ENCODE measurements around the gene CDX1.

Gene CDX1

DNA sequence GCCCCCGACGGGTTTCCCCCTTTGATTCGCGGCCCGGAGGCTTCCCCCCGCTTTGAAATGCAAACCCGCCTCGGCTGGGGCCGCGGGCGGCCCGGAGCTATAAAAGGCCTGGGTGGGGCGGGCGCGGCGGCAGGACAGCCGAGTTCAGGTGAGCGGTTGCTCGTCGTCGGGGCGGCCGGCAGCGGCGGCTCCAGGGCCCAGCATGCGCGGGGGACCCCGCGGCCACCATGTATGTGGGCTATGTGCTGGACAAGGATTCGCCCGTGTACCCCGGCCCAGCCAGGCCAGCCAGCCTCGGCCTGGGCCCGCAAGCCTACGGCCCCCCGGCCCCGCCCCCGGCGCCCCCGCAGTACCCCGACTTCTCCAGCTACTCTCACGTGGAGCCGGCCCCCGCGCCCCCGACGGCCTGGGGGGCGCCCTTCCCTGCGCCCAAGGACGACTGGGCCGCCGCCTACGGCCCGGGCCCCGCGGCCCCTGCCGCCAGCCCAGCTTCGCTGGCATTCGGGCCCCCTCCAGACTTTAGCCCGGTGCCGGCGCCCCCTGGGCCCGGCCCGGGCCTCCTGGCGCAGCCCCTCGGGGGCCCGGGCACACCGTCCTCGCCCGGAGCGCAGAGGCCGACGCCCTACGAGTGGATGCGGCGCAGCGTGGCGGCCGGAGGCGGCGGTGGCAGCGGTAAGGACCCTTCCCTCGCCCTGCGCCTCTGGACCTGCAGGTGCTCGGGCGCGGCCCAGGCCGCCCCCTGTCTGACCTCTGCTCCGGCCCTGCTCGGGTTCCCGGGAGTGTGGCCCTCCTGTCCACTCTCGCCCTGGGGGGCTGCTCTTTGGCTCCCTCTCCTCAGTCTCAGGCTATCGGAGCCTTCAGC lies at the start of gene CDX1:
CDX1 (plus strand) TSS at position 129 of the 862 bp plus-strand sequence; CDS start at position 228, 99 bp downstream.
- DNase-seq: no peak

DNA sequence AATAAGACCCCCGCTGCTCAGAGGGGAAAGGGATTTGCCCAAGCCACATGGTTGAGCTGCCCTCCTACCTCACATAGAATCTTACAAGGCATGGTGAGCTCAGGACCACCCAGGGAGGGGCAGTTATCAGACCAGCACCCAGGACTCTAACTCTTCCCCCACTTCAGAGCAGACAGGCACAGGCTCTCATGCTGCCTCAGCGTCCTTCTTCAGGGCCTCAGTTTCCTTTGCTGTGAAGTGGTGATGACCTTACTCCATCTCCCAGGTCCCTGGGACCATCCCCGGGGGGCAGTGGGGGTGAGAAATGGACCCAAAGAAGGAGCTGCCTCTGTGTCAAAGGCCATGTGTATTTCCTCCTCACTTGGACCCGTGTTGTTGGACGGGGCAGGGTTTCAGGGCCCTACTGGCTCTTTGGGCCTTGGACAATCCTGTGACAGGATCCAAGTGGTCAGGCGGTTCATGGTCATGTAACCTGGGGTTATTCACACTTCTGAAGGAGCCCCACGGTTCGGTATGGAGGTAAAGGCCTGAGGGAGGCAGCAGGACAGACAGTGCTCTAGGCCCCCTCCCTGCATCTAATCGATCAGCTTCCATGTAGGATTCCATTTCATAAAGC lies 48.5 kb upstream of the CDX1 start:
- DNase-seq: no peak

DNA sequence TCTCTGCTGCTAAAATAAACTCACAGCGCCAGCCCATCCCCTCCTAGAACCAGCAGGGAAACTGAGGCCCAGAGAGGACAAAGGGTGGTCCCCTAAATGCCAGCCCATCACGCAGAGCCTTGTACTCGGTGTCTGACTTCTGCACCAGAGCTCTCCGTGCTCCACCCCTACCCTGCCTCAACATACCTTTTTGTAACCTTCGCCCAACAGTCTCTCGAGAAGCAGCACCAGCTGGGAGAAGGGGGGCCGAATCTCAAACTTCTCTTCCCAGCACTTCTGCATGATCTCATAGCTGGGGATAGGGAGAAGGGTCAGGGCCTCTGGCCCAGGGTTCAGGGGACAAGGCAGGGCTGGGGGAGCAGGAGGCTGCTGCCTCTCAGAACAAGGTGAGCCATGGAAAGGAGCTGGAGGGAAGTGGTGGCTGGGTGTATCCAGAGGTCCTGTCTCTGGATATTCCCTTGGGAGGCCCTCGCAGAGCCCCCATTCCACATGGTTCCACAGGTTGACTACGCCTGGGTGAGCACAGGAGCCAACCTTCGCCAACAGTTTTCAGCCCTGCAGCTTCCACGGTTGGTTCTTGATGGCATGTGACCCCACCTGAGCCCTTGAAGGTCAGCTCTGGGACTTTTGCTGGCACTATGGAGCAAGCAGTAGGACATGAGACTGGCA lies 47.9 kb upstream of the CDX1 start:
- DNase-seq: no peak

DNA sequence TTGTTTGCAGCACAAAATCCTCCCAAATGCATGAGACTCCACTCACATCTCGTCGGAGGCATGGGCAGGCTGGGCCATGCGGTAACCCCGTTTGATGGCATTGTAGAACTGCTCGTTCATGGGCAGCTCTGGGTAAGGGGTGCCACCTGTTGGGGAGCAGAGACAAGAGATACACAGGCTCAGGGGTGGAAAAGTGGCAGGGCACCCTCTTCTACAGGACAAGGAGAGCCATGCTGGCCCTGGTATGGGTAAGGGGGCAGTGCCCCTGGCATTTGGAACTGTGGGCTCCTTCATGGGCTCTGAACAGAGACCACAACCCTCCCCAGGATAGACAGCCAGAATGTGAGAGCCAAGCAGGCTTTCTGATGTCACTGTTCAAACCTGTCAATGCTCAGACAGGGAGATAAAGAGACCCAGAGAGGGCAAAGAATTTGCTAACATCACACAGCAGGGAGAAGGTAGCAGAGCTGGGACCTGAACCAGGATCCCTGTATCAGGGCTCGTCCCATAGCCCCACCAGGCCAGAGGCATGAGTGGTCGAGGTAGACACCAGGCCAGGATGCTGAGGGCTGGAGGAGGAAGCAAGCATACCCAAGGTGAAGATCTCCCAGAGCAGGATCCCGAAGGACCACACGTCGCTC lies 47.0 kb upstream of the CDX1 start:
- no peak for DNase-seq

- DNase-seq: no peak
Measured at GRCh38 chr5:150120062-150120441, 46.5 kb upstream of the CDX1 start.

DNA sequence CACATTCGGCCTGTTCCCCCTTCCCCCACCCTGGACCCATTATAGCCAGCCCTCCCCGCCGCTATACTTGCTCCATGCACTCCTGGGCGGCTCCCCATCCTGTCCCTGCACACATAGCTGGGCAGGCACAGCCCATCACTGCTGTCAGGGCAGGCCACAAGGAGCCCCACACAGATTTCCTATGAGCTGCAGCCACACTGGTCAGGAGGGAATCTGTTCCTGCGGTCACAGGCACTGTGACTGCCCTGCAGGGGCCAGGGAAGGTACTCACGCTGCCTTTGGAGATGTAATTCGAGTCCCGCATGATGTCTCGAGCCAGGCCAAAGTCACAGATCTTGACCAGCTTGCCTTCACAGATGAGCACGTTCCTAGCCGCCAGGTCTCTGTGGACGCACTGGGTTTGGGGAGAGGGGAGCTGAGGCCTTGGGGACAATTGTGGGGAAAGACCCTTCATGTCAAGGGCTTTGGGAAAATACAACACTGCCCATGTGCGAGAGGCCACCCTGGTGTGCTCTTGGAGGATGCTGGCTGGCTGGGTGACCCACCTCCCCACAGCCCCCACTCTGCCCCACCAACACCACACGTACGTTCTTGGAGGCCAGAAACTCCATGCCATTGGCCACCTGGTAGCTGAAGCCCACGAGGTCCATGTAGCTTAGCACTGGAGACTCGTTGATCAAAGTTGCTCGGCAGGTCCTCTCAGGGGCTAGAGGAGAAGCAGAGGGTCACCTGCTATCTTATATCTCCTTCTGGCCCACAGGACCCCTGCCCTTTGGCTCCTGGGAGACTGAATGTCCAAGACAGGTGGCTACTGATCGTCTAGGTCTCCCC lies 45.7 kb upstream of the CDX1 start:
- no peak for DNase-seq

DNA sequence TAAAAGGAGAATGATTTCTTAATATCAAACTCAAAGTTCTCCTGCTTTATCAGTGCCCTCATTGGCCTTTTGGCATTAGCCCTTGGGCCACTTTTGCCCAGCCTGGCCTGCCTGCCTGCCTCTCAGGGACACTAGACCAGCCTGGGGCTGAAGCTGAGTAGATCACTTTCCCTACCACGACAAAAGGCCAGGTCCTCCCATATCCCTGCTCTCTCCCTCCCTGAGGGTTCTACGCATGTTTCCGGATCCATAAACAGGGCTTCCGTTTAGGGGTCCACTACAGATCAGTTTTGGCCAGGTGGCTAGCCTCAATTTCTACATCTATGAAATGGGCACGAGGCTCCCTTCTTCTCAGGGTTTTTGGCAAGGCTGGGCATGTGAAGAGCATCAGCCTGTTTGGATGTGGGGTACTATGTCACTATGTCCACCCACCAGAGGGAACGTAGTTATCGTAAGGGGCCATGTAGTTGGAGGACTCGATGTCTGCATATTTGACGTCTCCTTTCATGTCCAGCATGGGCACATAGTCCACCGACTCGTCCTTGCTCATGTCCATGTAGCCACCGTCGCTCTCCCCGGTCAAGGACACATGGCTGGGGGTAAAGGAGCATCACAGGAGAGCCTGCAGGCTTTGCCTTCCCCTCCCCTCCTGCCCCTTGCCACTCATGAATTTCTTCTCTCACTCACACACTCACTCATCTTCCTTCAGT lies 45.0 kb upstream of the CDX1 start:
- no peak for DNase-seq

DNA sequence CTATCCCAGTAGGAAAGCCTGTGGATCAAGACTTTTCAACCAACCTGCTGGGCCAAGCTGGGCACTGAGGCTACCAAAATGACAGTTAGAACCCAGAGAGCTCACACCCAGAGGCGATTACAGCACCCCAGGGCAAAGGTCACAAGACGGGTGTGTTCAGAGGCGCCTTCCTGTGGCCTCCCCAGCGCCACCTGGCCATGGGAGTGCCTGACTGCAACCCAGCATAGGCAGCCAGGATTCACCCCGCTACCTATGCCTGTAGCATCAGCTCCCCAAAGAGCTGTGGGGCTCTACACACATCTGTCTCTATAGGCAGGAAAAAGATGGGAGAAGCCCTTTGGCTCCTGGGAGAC lies 44.4 kb upstream of the CDX1 start:
- no peak for DNase-seq

- no peak for DNase-seq
Measured at GRCh38 chr5:150122536-150123481, 43.8 kb upstream of the CDX1 start.

- no peak for DNase-seq
Measured at GRCh38 chr5:150123542-150123941, 43.0 kb upstream of the CDX1 start.

GRCh38 chr5:150124111-150124557 lies 42.4 kb upstream of the CDX1 start:
- DNase-seq: no peak

DNA sequence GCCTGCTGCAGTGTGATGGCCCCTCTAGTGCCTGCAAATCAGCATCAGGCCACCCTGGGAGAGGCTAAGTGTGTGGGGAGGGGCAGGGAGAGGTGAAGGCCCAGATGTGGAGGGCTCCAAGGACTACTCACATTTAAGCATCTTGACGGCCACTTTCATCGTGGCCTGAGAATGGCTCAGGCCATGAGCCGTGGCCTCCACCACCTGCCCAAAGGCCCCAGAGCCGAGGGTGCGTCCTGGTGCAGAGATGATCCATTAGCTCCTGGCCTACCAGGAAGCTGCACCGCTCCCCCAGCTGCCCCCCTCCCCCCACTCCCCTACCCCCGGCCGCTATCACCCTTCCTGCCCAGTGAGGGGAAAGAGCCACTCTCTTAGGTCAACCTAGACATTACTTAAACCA lies 42.0 kb upstream of the CDX1 start:
- no peak for DNase-seq

- DNase-seq: no peak
Measured at GRCh38 chr5:150125334-150125733, 41.2 kb upstream of the CDX1 start.

GRCh38 chr5:150126199-150126920 lies 40.2 kb upstream of the CDX1 start:
- DNase-seq: no peak

- no peak for DNase-seq
Measured at GRCh38 chr5:150126921-150127265, 39.7 kb upstream of the CDX1 start.

GRCh38 chr5:150129454-150129812 lies 37.1 kb upstream of the CDX1 start:
- DNase-seq: no peak

DNA sequence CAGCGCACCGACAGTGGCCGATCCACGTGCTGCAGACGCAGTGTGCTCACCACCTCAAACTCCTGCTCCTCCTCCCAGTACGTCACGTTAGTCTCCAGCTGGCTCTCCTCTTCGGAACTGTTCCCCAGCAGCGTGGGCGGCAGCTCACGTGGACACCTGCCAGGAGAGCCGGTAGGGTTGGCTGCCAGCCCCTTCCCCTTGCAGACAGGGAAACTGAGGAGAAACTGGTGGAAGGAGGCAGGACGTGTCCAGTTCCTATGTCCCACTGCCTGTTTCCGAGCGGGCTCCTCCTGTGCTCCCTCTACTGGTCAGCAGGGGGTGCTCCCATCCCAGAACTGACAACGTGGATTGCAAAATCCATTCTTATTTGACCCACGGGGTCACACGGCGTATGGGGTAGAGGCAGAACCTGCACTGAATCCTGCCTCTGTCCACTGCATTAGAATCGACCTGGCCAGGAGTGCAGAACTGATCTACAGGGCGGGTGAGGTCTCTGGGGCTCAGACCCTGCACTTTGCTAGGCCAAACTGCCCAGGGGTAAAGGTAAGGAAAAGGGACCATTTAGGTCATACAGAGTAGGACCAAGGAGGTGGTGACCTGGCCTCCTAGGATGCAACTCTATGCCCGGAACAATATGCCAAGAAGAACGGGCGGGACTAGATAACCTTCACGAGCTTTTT lies 36.6 kb upstream of the CDX1 start:
- no peak for DNase-seq

DNA sequence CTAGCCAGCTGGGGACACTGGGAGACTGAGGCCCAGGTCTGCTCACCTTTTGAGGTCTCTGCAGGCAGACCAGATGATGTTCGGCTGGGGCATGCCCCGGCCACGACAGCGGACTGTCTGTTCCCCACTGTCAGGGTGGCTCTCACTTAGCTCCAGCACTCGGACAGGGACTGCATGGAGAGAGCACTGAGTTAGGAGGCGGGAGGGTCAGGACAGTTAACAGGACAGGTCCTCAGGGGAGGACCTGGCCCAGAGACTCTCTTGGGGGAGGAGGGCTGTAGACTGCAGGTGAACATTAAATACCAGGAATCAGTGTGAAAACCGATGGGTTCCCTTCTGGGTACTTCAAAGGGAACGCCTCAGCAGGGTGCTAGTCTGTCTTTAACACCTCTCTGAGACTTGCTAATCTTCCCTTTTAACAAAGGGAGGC lies 36.1 kb upstream of the CDX1 start:
- no peak for DNase-seq

- DNase-seq: no peak
Measured at GRCh38 chr5:150131461-150131860, 35.1 kb upstream of the CDX1 start.
